PC-3 (cell line): Measurements from ENCODE around the gene NFIX.

Experiments used
- CTCF ChIP-seq: fragments of 300-600 bp; sonication (generic); conservative IDR thresholded peaks from 2 replicates; pipeline ENCODE4 v1.5.1; 2017; ENCODE audit warnings: antibody characterized with exemption, low read depth, mild to moderate bottlenecking, low read length
- EZH2 ChIP-seq: fragments of 300-600 bp; sonication (generic); IDR thresholded peaks from one replicate; pipeline ENCODE4 v1.6.1; 2017; ENCODE audit warnings: antibody characterized with exemption, mild to moderate bottlenecking, low read length; ENCODE audit not compliant: unreplicated experiment
- EZH2phosphoT487 ChIP-seq: fragments of 300-600 bp; sonication (generic); IDR thresholded peaks from 2 replicates; pipeline ENCODE4 v1.6.1; 2018; ENCODE audit warnings: mild to moderate bottlenecking, antibody characterized with exemption, low read length, borderline replicate concordance

- no peak for TF ChIP-seq CTCF
- no peak for TF ChIP-seq EZH2
- TF ChIP-seq EZH2phosphoT487, result no peak
Measured at GRCh38 chr19:13044231-13044836, 49.1 kb downstream of the NFIX start.
